Measurements from ENCODE around the gene RAC3.

The RAC3 gene

DNA sequence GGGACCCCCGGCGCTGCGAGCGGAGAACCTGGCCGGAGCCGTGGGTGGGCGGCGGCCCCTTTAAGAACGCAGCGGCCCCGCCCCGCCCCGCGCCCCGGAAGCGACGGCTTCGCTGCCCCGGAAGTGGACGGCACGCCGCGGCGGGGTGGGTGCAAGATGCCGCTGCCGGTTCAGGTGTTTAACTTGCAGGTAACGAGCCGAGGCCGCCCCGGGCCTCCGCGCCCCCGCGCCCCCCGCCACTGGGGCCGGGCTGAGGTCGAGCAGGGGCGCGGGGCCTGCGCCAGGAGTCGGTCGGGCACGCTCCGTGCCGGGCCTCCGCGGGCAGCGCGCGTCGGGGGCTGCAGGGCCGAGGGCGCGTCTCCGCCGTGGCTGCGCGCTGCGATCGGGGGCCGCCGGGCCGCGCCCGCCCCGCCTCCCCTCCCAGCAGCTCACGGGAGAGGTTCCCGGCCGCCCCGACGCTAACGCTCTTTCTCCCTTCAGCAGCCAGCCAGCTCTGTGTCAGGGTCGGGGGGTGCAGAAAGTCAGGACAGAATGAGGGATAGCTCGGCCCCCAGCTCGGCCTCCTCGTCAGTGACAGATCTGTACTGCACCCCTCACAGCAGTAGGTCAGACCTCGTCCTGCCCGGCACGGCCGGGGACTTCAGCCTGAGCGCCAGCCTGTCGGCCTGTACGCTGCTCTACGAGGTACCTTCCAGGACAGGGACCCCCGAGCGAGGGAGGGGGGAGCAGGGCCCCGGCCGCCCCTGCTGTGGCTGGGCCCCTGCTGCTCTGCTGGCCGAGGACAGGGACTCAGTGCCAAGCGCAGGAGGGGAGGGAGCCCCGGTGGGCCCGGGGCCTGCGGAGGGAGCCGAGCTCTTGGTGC is 20.5 kb downstream of the RAC3 start, which contains the start of the genes GPS1 and RFNG:
TSS of gene GPS1 (plus strand) at position 123 of the 862 bp plus-strand sequence. CDS start at position 157, 34 bp downstream.
TSS of gene RFNG (minus strand) at position 36 of the 862 bp plus-strand sequence. CDS start 45 bp downstream, outside the sequence.
- no peaks in the 10 kb centered on the region for H3K27me3 ChIP-seq (ENCODE audit: control insufficient read depth, insufficient read depth, low read length, poor library complexity, severe bottlenecking)
- no peak within 1 kb of the TSS for H3K27ac ChIP-seq (ENCODE audit: insufficient read depth, low read depth, low read length, poor library complexity, severe bottlenecking)
- peaks cover 8% of the 10 kb centered on the region for H3K4me1 ChIP-seq (ENCODE audit: control insufficient read depth, insufficient read depth, low read length)
- WGBS, 2 experiments = 1% methylated on average over 94 of the region's 94 CpGs
- peaks cover 36% of the 10 kb centered on the region for H3K36me3 ChIP-seq (ENCODE audit: control insufficient read depth, insufficient read depth, low read length)
- peak within 1 kb of the TSS; percentile 62 for H3K4me3 ChIP-seq (ENCODE audit: insufficient read depth, low read depth, low read length)
- no peaks in the 10 kb centered on the region for H3K9me3 ChIP-seq (ENCODE audit: control insufficient read depth, low read length)

DNA sequence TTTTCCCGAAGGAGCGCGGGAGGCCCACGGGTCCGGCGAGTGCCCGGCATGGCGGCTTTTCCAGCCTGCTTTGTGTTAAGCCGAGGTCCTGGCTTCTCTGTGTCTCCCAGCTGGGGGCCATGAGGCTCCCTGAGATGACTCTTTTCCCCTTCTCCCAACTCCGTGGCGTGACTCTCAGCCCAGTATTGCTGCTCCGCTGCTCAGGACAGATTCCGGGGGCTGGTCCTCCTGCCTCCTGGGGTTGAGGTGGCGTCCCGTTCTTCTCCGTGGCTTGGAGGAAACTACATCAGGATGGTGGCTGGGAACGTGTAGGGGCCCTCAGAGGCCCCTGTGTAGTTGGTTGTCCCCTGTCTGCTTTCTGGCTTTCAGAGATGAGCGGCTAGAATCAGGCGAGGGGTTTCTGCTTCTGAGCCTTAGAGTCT is 21.2 kb downstream of the RAC3 start:
- 33 to 38% methylated on average over 19 of the region's 19 CpGs for whole genome bisulfite sequencing, 2 experiments
- Histone ChIP-seq H3K27me3 (ENCODE audit: control insufficient read depth, insufficient read depth, low read length, poor library complexity, severe bottlenecking) (no peaks in the 10 kb centered on the region), H3K4me1 (ENCODE audit: control insufficient read depth, insufficient read depth, low read length) (peaks cover 8% of the 10 kb centered on the region), H3K9me3 (ENCODE audit: control insufficient read depth, low read length) (no peaks in the 10 kb centered on the region), H3K4me3 (ENCODE audit: insufficient read depth, low read depth, low read length) (peak overlapping the region; percentile 62), H3K27ac (ENCODE audit: insufficient read depth, low read depth, low read length, poor library complexity, severe bottlenecking) (no peak overlapping the region), H3K36me3 (ENCODE audit: control insufficient read depth, insufficient read depth, low read length) (peaks cover 42% of the 10 kb centered on the region)

DNA sequence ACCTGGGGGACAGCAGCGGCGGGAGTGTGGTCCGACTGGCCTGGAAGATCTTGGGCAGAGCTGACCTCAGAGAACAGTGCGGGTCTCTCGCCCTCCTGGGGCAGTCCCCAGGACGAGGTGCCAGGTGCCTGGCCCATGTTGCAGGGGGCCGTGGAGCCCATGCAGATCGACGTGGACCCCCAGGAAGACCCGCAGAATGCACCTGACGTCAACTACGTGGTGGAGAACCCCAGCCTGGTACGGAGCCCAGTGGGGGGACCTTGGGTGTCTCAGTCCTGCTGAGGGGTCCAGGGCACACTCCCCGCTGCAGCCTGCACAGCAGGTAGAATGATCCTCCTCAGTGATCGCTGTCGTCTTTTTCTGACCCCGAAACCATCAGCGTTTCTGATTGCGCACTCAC is 21.7 kb downstream of the RAC3 start:
- 93% methylated on average over 19 of the region's 19 CpGs for WGBS, 2 experiments
- Histone ChIP-seq H3K36me3 (ENCODE audit: control insufficient read depth, insufficient read depth, low read length) (peaks cover 47% of the 10 kb centered on the region), H3K4me3 (ENCODE audit: insufficient read depth, low read depth, low read length) (peak overlapping the region; percentile 62), H3K4me1 (ENCODE audit: control insufficient read depth, insufficient read depth, low read length) (peaks cover 8% of the 10 kb centered on the region), H3K27me3 (ENCODE audit: control insufficient read depth, insufficient read depth, low read length, poor library complexity, severe bottlenecking) (no peaks in the 10 kb centered on the region), H3K9me3 (ENCODE audit: control insufficient read depth, low read length) (no peaks in the 10 kb centered on the region), H3K27ac (ENCODE audit: insufficient read depth, low read depth, low read length, poor library complexity, severe bottlenecking) (no peak overlapping the region)

DNA sequence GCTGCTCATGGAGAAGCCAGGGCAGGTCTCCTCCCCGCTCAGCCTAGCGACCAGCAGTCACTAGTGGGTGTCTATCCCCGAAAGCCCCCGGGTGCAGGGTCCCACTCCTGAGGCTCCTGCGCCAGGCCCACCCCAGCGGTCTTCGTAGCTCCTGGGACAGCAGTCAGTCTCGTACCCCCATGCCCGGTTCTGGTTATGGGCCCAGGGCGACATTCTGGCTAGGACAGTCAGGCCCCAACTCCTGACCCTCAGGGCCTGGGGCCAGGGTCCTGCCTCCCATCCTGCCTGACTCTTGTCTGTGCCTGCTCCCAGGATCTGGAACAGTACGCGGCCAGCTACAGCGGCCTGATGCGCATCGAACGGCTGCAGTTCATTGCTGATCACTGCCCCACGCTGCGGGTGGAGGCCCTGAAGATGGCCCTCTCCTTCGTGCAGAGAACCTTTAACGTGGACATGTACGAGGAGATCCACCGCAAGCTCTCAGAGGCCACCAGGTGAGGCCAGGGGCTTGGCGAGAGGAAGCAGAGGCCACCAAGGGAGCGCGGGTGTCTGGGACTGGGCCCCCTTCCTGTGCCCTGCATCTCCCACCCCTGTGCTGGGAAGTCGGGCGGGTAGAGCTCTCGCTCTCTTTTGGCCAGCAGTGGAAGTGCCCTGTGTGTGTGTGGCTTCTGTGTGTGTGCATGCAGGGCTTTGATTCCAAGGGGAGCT is 22.2 kb downstream of the RAC3 start:
- Histone ChIP-seq H3K9me3 (ENCODE audit: control insufficient read depth, low read length) (no peaks in the 10 kb centered on the region), H3K27ac (ENCODE audit: insufficient read depth, low read depth, low read length, poor library complexity, severe bottlenecking) (no peak overlapping the region), H3K4me1 (ENCODE audit: control insufficient read depth, insufficient read depth, low read length) (peaks cover 8% of the 10 kb centered on the region), H3K36me3 (ENCODE audit: control insufficient read depth, insufficient read depth, low read length) (peaks cover 47% of the 10 kb centered on the region), H3K4me3 (ENCODE audit: insufficient read depth, low read depth, low read length) (no peak overlapping the region), H3K27me3 (ENCODE audit: control insufficient read depth, insufficient read depth, low read length, poor library complexity, severe bottlenecking) (no peaks in the 10 kb centered on the region)
- 96% methylated on average over 28 of the region's 28 CpGs for WGBS, 2 experiments

DNA sequence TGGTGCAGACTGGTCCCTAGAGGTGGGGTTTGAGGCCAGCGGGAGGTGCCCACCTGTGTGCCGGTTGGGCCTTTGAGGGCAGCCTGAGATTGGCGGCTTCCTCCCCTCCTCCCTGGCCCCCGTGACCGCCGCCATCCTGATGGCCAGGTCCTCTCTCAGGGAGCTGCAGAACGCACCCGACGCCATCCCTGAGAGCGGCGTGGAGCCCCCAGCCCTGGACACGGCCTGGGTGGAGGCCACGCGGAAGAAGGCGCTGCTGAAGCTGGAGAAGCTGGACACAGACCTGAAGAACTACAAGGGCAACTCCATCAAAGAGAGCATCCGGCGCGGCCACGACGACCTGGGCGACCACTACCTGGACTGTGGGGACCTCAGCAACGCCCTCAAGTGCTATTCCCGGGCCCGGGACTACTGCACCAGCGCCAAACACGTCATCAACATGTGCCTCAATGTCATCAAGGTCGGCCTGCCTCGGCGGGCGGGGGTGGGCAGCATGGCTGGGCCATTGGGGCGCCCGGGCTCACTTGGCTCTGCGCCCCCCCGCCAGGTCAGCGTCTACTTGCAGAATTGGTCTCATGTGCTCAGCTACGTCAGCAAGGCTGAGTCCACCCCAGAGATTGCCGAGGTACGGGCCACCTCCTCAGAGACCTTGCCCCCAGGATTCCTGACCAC is 23.0 kb downstream of the RAC3 start:
- Histone ChIP-seq H3K9me3 (ENCODE audit: control insufficient read depth, low read length) (no peaks in the 10 kb centered on the region), H3K36me3 (ENCODE audit: control insufficient read depth, insufficient read depth, low read length) (peaks cover 47% of the 10 kb centered on the region), H3K4me1 (ENCODE audit: control insufficient read depth, insufficient read depth, low read length) (peaks cover 8% of the 10 kb centered on the region), H3K27ac (ENCODE audit: insufficient read depth, low read depth, low read length, poor library complexity, severe bottlenecking) (no peak overlapping the region), H3K4me3 (ENCODE audit: insufficient read depth, low read depth, low read length) (no peak overlapping the region), H3K27me3 (ENCODE audit: control insufficient read depth, insufficient read depth, low read length, poor library complexity, severe bottlenecking) (no peaks in the 10 kb centered on the region)
- WGBS, 2 experiments = 95 to 96% methylated on average over 38 of the region's 38 CpGs

DNA sequence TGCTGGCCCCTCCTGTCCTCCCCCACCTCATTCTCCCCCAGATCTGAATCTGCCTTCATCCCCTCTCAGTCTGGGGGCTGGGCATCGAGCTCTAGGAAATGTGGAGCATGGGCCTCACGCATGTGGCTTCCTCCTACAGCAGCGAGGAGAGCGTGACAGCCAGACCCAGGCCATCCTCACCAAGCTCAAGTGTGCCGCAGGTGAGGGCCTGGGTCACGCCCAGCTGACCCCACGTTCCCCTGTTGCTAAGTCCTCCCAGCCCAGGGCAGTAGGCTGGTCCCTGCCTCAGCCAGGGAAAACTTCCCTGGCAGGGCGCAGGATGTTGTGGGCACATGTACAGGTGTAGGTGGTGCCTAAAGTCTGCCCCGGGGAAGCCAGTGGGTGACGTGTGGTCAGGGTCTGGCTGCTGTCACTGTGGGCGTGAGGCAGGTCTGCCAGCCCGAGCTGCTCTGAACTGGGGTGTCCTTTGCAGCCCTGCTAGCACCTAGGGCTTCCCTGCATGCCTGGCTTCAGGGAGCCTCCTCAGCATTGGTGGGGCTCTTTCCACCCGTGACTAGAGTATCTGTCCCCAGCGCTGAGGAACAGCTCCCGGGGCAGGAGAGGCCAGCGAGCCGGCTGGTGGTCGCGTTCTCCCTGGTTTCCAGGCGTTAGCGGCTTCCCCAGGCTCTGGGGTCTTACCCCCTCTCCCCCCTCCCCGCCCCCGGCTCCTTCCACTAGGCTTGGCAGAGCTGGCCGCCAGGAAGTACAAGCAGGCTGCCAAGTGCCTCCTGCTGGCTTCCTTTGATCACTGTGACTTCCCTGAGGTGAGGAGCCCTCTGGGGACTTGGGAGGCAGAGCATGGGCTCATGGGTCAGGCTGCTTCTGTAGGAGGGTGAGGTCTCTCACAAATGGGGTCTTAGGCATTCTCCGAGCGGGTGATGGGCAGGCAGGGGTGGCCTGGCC is 23.8 kb downstream of the RAC3 start:
- peaks cover 44% of the 10 kb centered on the region for H3K36me3 ChIP-seq (ENCODE audit: control insufficient read depth, insufficient read depth, low read length)
- peaks cover 8% of the 10 kb centered on the region for H3K4me1 ChIP-seq (ENCODE audit: control insufficient read depth, insufficient read depth, low read length)
- H3K27me3 ChIP-seq (ENCODE audit: control insufficient read depth, insufficient read depth, low read length, poor library complexity, severe bottlenecking) = no peaks in the 10 kb centered on the region
- WGBS, 2 experiments = 92 to 94% methylated on average over 26 of the region's 26 CpGs
- H3K9me3 ChIP-seq (ENCODE audit: control insufficient read depth, low read length) = no peaks in the 10 kb centered on the region
- no peak overlapping the region for H3K27ac ChIP-seq (ENCODE audit: insufficient read depth, low read depth, low read length, poor library complexity, severe bottlenecking)
- H3K4me3 ChIP-seq (ENCODE audit: insufficient read depth, low read depth, low read length) = no peak overlapping the region

DNA sequence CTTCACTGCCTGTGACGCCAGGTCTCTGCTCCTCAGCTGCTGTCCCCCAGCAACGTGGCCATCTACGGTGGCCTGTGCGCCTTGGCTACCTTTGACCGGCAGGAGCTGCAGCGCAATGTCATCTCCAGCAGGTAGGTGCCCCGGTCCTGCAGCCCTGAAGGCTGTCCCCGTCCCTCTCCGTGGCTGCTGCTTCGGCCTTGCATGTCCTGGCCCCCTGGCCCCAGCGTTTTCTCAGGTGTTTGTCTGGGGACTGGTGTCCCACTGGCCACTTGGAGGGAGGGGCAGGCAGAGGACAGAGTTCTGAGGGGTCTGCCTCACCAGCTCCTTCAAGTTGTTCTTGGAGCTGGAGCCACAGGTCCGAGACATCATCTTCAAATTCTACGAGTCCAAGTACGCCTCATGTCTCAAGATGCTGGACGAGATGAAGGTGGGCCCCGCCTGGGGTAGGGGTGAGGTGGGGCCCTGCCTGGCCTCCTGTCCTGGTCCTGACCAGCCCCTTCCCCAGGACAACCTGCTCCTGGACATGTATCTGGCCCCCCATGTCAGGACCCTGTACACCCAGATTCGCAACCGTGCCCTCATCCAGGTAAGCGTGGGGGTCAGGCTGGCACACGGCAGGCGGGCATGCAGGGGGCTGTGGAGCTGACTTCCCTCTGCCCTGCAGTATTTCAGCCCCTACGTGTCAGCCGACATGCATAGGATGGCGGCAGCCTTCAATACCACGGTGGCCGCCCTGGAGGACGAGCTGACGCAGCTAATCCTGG is 24.7 kb downstream of the RAC3 start:
- Histone ChIP-seq H3K27ac (ENCODE audit: insufficient read depth, low read depth, low read length, poor library complexity, severe bottlenecking) (no peak overlapping the region), H3K9me3 (ENCODE audit: control insufficient read depth, low read length) (no peaks in the 10 kb centered on the region), H3K36me3 (ENCODE audit: control insufficient read depth, insufficient read depth, low read length) (peaks cover 50% of the 10 kb centered on the region), H3K4me3 (ENCODE audit: insufficient read depth, low read depth, low read length) (no peak overlapping the region), H3K27me3 (ENCODE audit: control insufficient read depth, insufficient read depth, low read length, poor library complexity, severe bottlenecking) (no peaks in the 10 kb centered on the region), H3K4me1 (ENCODE audit: control insufficient read depth, insufficient read depth, low read length) (peaks cover 4% of the 10 kb centered on the region)
- 94 to 95% methylated on average over 28 of the region's 28 CpGs for WGBS, 2 experiments

DNA sequence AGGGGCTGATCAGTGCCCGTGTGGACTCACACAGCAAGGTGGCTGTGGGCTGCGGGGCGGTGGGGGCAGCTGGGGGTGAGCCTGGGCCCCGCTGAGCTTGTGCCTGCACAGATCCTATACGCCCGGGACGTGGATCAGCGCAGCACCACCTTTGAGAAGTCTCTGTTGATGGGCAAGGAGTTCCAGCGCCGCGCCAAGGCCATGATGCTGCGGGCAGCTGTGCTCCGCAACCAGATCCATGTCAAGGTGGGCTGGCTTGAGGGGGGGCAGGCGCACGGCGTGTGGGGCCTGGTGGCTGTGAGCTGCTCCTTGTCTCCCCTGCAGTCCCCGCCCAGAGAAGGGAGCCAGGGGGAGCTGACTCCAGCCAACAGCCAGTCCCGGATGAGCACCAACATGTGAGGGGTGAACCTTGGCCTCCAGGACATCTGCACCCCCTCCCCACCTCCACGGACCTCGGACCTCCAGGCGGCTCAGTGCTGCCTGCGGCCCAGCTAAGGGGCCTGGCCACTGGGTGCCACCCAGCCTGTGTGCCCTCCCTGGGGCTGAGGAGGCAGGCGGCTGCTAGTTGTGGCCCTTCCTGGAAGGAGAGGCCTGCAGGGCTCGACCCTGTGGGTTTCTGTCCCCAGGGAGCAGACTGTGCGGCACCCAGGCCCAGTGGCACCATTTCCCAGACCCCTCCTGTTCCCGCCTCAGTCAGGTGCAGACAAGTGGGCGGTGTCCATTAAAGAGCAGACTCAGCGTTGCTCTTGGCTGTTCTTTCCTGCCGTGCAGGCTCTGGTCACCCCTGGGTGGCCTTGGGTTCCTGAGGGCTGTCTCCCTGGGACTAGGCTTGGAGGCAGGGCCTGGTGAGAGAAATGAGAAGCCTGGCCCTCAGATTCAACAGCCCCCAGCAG is 25.5 kb downstream of the RAC3 start:
- Histone ChIP-seq H3K9me3 (ENCODE audit: control insufficient read depth, low read length) (no peaks in the 10 kb centered on the region), H3K36me3 (ENCODE audit: control insufficient read depth, insufficient read depth, low read length) (peaks cover 50% of the 10 kb centered on the region), H3K27me3 (ENCODE audit: control insufficient read depth, insufficient read depth, low read length, poor library complexity, severe bottlenecking) (no peaks in the 10 kb centered on the region), H3K4me3 (ENCODE audit: insufficient read depth, low read depth, low read length) (no peak overlapping the region), H3K27ac (ENCODE audit: insufficient read depth, low read depth, low read length, poor library complexity, severe bottlenecking) (no peak overlapping the region), H3K4me1 (ENCODE audit: control insufficient read depth, insufficient read depth, low read length) (peaks cover 4% of the 10 kb centered on the region)
- 95% methylated on average over 29 of the region's 29 CpGs for WGBS, 2 experiments
